HG03064 (cell line): Measurements from ENCODE around the gene SLC5A5.
"Not testable (repeated sequence)": the region's sequence is repeated elsewhere in the genome, so short reads cannot be mapped to it uniquely, and the experiment has no call there.

Experiments used
- ATAC-seq: cut with Tn5 transposase; IDR thresholded peaks from one replicate; pipeline ENCODE4 v1.9.1; 2021; ENCODE audit warnings: low read depth; ENCODE audit not compliant: unreplicated experiment

The SLC5A5 gene

DNA sequence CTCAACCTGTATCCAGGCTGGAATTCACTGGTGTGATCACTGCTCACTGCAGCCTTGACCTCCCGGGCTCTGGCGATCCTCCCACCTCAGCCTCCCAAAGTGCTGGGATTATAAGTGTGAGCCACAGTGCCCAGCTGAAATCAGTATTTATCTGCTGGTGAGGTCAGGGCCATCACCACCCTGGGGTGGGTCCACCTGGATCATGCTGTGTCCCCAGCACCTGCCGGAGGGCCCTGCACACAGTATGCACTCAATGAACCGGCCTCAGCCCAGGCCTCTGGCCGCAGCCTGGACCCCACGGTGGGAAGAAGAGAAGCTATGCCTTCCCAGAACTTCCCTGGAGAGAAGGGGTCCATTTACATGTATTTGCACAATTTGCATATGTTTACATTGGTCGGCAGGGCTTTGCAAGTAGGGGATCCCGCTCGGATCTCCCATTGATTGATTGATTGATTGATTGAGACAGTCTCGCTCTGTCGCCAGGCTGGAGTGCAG, 2.6 kb upstream of the SLC5A5 start:
- no peak for ATAC-seq

DNA sequence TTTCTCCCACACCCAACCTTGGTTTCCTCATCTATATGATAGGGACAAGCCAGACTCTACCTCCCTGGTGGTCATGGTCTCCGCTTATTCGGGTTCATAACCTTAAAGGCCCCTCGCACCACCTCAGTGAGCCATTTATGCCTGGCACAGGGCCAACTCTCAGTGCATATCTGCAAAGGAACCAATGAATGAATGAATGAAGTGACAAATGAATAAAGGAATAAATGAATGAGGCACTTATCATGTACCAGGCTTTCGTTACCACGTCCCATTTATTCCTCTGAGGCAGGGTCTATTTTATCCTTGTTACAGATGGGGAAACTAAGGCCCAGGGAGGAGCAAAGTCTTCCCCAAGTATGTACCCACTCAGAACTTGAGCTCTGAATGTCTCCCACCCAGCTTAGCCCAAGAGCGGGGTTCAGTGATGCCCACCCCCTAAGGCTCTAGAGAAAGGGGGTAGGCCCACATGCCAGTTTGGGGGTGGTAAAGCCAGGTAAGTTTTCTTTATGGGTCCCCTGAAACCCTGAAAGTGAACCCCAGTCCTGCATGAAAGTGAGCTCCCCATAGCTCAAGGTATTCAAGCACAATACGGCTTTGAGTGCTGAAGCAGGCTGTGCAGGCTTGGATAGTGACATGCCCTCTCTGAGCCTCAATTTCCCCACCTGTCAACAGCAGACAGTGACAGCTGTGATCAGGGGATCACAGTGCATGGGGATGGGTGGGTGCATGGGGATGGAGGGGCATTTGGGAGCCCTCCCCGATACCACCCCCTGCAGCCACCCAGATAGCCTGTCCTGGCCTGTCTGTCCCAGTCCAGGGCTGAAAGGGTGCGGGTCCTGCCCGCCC, 490 bp upstream of the SLC5A5 start:
- no peak for ATAC-seq

DNA sequence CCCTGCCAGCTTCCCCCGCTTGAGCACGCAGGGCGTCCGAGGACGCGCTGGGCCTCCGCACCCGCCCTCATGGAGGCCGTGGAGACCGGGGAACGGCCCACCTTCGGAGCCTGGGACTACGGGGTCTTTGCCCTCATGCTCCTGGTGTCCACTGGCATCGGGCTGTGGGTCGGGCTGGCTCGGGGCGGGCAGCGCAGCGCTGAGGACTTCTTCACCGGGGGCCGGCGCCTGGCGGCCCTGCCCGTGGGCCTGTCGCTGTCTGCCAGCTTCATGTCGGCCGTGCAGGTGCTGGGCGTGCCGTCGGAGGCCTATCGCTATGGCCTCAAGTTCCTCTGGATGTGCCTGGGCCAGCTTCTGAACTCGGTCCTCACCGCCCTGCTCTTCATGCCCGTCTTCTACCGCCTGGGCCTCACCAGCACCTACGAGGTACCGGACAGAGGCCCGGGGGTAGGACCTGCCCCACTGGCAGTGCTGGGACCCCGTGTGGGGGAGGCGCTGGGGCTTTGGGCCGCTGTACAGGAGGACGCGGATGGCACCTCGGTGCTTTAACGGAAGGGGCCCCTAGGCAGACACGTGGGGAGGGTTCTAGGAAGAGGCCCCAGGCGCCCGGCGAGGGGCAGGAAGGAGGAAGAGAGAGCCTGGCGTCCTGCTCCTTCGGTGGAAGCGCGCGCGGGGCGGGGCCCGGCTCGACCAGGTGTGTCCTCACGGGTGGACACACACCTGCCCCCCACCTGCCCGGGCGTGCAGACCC, 681 bp downstream of the SLC5A5 start:
- ATAC-seq, result no peak

DNA sequence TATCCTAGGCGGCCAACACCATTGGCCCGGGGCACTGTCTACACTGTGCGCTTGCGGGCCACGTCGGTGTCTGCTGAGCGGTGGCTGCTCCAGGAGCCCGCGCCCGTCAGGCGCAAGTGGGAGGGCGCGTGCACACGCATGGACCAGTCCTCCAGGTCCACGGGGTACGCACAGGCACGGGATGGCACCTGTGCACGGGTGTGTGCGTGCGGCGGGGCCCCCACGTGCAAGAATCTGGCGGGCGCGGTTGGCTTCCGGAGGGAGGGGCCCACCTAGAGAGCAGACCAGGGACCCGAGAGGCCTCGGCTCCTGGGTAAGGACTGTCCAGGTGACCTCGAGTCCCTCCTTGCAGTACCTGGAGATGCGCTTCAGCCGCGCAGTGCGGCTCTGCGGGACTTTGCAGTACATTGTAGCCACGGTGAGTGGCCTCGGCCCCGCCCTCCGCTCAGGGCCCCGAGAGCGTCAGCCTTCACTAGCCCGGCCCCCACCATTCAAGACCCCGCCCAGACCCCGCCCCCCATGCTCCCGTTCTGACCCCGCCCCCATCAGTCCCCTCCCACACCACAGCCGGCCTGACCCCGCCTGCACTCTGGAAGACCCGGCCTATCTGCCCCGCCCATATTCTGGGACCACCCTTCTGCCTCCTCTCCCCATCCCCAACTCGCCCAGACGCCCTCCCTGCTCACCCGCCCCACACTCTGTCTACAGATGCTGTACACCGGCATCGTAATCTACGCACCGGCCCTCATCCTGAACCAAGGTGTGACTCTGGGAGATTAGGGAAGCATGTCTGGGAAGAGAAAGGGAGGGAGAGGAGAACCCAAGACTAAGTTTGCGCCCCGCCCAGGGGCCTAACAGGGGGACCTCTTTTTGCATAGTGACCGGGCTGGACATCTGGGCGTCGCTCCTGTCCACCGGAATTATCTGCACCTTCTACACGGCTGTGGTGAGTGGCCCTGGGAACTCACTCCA, 2.3 kb downstream of the SLC5A5 start:
- no peak for ATAC-seq

DNA sequence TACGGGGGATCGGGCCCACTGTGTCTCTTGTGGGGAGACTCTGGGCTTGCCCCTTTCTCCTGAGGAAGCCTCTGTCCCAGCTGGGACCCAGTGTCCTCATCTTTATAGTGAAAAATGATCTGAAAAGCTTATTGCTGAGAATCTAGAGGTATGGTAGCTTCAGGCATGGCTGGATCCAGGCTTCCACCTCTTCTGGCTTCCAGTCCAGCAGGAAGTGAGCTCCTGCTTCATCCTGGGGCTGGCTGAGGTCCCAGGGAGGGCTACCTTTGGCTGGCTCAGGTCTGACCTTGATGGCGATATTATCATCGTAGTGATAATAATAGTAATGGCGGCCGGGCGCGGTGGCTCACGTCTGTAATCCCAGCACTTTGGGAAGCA, 3.0 kb downstream of the SLC5A5 start:
- no peak for ATAC-seq

DNA sequence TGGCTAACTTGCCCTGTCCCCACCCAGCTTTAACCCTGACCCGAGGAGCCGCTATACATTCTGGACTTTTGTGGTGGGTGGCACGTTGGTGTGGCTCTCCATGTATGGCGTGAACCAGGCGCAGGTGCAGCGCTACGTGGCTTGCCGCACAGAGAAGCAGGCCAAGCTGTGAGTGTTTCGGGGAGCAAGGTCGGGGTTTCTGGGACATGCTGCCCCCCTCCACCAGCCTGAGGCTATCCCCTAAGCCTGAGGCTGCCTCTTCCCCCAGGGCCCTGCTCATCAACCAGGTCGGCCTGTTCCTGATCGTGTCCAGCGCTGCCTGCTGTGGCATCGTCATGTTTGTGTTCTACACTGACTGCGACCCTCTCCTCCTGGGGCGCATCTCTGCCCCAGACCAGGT, 6.0 kb downstream of the SLC5A5 start:
- ATAC-seq, result no peak

DNA sequence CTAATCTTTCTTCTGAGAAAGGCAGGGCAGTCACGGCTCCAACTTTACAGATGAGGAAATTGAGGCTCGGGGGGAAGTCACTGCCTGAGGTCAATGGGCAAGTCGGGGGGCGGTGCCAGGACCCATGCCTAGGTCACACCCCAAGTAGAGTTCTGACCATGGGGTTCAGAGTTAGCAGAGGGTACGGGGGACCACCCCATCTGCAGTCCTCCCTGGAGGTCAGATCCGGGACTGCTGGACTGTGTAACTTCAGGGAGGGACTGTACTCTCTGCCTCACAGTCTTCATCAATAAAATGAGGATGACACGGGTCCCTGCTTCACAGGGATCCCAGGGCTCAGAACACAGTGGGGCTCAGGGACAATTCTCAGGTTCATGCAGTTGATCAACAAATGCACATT, 7.7 kb downstream of the SLC5A5 start:
- no peak for ATAC-seq

DNA sequence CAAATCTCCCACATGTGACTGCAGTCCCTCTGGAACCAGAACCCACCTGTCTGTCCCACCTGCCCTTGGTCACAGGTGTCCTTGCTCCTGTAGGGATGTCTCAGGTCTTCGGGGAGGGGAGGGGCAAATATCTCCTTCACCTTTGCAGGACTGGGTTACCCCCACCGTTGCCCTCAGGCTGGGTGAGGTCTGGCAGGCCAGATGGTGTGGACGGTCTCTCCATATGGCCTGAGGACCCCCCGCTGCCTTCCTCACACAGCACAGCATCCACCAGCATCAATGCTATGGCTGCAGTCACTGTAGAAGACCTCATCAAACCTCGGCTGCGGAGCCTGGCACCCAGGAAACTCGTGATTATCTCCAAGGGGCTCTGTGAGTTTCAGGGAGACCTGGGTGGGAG, 10.0 kb downstream of the SLC5A5 start:
- ATAC-seq, result no peak

DNA sequence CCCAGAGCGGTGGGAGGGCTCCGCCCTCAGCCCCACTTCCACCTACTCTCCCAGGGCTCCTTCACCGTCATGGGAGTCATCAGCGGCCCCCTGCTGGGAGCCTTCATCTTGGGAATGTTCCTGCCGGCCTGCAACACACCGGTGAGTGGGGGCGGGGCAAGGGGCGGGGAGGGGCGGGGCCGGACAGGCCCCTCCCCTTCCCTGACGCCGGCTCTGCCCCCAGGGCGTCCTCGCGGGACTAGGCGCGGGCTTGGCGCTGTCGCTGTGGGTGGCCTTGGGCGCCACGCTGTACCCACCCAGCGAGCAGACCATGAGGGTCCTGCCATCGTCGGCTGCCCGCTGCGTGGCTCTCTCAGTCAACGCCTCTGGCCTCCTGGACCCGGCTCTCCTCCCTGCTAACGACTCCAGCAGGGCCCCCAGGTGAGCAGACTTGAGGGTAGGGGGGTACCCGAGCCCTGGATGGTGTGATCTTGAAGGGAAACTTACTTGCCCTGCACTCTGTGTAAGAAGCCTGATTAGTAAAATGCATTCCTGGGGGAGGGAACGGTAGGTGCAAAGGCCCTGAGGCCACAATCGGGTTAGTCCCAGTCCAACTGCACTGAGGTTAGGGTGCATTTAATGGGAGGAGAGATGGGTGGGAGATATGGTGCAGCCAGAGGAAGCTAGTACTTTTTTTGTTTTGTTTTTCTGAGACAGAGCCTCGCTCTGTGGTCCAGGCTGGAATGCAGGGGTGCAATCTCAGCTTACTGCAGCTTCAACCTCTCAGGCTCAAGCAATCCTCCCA, 12.1 kb downstream of the SLC5A5 start:
- no peak for ATAC-seq

DNA sequence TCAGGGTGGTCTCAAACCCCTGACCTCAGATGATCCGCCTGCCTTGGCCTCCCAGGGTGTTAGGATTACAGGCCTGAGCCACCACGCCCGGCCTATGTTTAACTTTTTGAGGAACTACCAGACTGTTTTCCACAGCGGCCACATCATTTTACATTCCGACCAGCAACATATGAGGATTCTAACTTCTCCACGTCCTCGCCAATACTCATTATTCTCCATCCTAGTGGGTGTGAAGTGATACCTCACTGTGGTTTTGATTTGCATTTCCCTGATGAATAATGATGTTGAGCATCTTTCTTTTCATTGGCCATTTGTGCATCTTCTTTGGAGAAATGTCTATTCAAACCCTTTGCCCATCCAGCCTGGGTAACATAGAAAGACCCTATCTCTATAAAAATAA, 14.8 kb downstream of the SLC5A5 start:
- ATAC-seq, result no peak

DNA sequence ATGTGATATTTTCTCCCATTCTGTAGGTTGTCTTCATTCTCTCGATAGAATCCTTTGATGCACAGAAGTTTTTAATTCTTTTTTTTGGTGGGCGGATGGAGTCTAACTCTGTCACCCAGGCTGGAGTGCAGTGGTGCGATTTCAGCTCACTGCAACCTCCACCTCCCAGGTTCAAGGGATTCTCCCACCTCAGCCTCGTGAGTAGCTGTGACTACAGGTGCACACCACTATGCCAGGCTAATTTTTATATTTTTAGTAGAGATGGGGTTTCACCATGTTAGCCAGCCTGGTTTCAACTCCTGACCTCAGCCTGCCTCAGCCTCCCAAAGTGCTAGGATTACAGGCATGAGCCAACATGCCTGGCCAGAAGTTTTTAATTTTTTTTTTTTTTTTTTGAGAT, 15.5 kb downstream of the SLC5A5 start:
- ATAC-seq, result not testable (repeated sequence)

DNA sequence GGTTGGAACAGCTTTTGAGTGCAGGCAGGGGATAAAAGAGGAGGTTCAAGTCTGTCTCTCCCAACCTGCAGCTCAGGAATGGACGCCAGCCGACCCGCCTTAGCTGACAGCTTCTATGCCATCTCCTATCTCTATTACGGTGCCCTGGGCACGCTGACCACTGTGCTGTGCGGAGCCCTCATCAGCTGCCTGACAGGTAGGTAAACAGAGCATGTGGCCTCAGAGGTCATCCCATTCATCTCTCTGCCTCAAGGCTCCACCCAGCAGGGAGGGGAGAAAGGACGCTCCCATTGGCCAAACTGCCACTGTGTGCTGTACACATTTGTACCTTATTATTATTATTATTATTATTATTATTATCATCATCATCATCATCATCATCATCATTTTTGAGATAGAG, 16.5 kb downstream of the SLC5A5 start:
- no peak for ATAC-seq

DNA sequence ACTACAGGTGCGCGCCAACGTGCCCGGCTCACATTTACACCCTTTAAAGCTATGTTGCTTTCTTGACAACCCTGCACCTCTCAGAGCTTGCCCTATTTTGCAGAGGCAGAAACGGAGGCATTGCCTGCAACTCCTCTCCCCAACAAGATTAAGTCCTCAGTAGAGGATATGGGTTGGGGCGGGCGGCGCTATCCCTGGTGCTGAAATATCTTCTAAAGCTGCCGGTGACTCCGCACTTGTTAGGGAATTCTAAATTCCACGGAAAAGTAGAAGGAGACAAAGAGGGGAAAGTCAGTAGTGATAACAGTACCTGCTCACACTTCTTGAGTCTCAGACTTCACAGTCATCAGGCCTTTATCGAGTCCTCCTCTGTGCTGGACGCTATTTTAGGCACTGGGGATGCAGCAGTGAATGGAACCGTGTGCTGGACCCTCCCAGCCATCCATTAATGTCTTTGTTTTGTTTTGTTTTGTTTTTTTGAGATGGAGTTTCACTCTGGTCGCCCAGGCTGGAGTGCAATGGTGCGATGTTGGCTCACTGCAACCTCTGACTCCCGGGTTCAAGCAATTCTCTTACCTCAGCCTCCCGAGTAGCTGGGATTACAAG, 18.0 kb downstream of the SLC5A5 start:
- ATAC-seq, result no peak

DNA sequence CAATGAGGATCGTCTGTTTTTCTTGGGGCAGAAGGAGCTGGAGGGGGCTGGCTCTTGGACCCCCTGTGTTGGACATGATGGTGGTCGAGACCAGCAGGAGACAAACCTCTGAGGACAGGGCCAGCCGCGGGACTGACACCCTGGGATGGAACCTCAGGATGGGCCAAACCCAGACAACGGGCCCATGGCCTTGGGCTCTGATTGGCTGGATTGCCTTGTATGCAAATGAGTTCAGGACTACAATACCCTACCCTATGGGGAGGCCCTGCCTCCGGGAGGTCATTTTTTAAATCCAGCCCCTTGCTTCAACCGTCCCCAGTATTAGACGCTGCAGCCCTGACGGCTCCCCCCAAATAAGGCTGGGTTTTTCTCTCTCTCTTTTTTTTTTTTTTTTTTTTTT, 22.0 kb downstream of the SLC5A5 start:
- ATAC-seq, result no peak

DNA sequence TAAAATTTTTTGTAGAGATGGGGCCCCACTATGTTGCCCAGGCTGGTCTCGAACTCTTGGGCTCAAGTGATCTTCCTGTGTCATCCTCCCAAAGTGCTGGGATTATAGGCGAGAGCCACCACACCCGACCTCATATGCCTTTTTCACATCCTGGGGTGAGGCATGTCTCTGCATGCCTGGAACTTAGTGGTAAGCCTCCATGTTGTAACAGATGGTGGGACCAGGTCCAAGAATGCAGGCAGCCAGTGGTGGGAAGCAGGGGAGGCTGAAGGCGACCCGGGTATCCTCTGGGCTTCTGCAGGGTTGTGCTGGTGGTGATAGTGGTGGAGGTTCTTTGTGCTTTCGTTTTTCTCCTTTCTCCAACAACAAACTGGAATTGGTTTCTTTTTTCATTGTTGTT, 31.0 kb downstream of the SLC5A5 start:
- ATAC-seq, result no peak

DNA sequence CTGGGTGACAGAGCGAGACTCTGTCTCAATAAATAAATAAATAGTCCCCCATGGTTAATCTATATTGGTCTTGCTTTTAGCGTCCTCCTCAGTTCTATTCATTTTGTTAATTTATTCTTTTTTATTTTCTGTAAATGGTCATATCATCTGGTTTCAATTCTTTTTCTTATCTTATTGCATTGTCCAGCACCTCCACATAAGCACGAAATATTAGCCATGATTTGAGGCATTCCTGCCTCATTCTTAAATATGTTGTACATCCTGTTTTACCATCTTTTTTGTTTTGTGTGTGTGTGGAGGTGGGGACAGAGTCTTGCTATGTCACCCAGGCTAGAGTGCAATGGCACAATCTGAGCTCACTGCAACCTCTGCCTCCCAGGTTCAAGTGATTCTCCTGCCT, 36.5 kb downstream of the SLC5A5 start:
- no peak for ATAC-seq

DNA sequence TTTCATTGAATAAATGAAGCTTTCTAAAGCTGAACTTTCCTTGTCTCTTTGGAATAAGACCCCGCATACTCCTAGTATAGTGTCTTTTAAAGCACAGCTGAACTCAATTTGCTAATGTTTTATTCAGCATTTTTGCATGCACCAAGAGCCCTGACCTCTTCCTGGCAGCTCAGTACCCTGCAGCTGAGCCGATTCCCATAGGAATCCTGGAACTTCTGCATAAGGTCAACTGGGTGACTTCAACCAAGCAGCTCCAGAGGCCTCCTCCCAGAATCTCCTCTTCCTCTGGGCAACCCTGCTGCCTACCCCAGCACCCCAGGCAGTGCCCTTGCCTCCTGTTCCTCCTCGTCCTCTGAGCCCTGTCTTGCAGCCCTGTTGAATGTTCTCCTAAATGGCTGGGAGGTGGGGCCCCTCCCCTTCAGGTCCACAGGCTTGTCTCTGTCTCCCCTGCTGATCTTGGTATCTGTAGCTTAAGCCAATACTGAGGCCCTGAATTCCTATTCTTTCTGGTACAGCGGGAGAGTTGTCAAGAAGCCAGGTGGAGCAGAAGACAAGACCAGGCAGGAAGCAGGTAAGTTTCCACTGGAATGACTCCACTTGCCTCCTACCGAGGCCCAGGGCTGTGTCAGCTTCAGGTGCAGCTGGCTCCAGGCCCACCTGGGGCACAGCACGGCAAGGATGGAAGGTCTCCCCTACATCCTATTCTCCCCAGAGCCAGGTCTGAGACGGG, 37.4 kb downstream of the SLC5A5 start:
- no peak for ATAC-seq

DNA sequence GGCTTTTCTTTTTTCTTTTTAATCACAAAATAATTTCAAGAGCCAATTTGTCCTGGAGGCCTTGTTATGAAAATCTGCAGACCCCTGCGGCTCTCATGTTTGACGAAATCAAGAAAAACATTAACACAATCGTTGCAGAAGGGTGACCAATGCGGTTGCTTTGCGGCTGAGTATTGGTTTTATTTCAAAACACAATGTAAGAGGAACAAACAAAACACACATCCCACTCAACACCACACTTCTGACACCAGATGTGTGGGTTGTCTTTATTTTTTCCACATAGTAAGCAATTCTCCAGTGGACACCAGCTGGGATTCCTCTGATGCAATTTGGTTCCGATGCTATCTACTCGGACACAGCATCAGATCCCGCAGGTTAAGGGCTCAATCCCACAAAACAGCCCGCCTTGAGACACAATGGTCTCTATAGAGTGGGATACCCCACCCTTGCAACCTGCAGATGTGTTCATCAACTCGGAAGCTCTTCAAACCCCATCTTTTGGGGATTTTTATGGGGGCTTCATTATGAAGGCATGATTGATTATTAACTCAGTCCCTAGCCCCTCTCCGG, 39.1 kb downstream of the SLC5A5 start:
- ATAC-seq, result no peak
